LNCAP (cell line): ENCODE data around the gene FETUB.

ENCODE experiments used
- CTCF ChIP-seq: fragments of 450-650 bp; IDR thresholded peaks from 2 replicates; pipeline ENCODE4 v1.5.1; 2017; ENCODE audit warnings: mild to moderate bottlenecking

The FETUB gene

GRCh38 chr3:186670155-186670554 lies 30.0 kb downstream of the FETUB start:
- no peak for TF ChIP-seq CTCF

GRCh38 chr3:186671051-186671450 lies 30.9 kb downstream of the FETUB start:
- TF ChIP-seq CTCF: no peak

DNA sequence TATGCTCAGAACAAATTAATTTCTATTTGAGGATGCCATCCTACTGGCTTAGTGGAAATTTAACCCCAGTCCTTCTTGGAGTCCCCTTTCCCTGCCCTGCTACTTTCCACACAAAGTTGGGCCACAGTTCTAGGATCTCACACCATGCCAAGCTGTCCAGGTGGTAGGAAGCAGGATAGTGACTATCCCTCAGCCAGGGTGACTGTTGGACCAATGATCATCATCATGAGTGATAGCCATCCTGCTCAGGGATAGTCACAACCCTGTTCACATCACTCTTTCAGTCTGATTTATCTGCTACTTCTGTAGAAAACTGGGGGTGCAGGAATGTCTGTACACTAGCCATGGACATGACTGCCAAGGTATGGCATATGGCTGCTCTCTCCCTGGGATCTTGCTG lies 38.4 kb downstream of the FETUB start:
- TF ChIP-seq CTCF: no peak

DNA sequence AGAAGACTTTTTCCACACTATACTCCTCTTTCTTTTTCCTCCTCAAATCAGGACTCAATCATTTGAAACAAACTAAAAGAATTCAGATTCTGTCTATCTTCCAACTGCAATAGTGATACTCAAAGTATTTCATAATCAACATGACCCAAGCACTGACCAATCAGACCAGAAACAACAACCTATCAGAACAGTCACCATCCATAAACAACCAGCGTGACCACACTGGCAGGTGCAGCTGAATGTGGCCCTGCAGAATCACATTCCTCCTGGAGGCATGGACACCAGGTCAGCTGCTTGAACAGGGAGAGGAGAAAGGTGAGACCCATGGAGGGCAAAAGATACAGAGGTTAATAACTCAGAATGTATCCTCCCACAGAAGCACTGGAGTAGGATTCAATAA lies 39.0 kb downstream of the FETUB start:
- no peak for TF ChIP-seq CTCF

DNA sequence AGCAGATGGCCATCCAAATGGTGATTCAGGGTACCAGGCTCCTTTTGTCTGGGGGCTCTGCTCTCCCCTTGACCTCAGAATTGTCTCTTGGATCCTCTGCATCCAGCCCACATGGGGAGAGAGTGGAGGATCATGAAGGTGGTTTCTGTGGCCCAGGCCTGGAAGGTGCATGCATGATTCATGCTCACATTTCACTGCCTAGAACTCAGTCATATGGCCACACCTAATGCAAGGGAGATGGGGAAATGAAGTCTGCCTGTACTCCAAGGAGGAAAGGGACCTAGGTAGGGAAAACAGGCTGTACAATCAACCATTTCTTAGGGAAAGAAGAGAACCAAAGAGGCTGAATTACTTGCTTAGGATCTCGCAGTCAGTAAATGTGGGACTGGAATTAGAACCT lies 40.7 kb downstream of the FETUB start:
- TF ChIP-seq CTCF: no peak

GRCh38 chr3:186682812-186683211 lies 42.6 kb downstream of the FETUB start:
- TF ChIP-seq CTCF: no peak

DNA sequence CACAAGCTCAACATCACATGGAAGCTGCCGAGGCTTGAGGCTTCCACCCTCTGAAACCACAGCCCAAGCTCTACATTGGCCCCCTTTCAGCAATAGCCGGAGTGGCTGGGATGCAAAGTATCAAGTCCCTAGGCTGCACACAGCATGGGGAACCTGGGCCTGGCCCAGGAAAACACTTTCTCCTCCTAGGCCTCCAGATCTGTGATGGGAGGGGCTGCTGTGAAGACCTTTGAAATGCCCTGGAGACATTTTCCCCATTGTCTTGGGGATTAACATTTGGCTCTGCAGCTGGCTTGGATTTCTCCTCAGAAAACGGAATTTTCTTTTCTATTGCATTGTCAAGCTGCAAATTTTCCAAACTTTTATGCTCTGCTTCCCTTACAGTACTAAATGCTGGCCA lies 43.8 kb downstream of the FETUB start:
- TF ChIP-seq CTCF: no peak

DNA sequence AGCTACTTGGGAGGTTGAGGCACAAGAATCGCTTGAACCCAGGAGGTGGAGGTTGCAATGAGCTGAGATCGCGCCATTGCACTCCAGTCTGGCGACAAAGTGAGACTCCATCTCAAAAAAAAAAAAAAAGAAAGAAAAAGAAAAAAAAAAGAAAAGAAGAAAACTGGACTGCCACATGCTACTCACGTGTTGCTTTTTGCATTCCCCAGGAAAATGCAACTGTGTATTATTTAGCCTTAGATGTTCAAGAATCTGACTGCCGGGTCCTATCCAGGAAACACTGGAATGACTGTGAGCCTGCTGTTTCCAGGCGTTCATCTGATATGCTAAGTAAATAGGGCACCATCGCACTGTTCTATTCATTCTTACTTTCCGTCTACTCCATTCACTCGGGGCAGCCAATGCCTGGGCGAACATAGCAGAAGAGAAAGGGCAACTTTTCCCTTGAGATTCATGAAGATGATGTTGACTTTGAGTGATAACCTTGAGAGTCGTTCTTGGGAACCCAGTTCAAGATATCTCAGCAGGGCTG lies 47.0 kb downstream of the FETUB start:
- TF ChIP-seq CTCF: no peak
